CD4-positive, alpha-beta T cell treated with Interferon alpha-2 for 1 hour (primary cell): ENCODE results near the gene SHC2.
"Not testable (repeated sequence)": the region's sequence is repeated elsewhere in the genome, so short reads cannot be mapped to it uniquely, and the experiment has no call there.

Source experiments
- DNase-seq, 2 donors: peaks; one replicate each; pipeline ENCODE4 v3.0.0-alpha.2; 2020 to 2022

Gene SHC2

DNA sequence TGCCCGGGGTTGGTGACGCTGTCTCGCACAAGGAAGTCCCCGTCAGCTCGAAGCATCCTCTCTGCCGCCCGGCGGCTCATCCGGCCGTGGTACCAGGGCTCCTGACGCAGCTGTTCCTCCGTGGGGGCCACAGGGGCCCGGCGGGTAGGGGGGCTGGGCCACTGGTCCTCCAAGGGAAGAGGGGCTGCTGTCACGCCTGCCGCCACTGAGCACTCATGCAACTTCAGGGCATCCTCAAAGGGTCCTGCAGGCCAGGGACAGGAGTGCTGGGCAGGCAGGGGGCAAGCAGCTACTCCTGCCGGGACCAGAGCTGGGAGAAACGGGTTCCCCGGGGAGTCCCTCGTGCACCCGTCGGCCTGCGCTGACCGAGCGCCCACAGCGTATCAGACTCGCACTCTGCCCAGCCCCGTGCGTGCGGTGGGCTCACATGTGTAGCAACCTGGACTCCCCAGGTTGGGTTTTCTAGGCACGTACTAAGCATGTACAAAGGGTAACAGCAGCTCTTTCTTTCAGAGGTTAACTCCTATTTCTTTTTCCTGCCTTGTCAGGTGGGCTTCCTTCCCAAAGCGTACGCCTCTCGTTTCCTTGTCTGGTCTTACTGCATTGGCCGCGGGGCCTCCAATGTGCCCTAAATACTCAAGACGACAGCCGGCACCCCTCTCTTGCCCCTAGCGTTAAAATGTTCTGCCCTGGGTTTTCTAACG, 38.5 kb downstream of the SHC2 start:
- no peak for DNase-seq

DNA sequence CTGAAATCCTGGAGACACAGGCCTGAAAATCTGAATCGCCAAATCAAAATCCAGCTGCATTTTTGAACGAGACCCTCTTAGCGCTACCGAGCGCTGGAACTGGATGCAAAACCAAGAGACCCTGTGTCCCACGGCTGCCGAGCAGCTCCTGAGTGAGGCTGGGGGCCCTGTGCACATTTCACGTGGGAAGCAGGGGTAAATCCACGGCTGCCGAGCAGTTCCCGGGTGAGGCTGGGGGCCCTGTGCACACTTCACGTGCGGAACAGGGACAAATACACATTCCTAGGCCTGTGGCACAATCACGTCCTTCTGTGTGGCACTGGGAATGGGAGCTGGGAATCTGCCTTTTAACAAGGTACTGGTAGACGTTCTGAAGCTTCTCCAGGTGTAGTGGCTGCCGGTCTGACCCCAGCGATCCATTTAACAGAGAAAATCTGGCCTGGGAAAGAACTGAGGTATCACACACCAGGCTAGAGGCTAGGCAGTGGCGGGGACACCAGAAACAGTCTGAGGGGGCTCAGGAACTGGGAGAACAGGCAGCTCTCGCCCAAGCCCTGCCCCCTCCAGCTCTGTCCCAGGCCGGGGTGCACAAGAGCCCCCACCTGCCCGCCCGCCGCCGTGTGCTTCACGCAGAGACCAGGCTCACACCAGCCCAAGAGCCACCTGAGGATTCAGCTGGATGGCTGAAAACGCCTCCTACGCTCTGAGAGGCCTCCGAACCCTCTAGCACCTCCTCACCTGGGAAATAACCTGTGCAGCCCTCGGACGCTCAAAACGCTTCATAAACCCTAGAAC, 40.9 kb downstream of the SHC2 start:
- DNase-seq = no peak

DNA sequence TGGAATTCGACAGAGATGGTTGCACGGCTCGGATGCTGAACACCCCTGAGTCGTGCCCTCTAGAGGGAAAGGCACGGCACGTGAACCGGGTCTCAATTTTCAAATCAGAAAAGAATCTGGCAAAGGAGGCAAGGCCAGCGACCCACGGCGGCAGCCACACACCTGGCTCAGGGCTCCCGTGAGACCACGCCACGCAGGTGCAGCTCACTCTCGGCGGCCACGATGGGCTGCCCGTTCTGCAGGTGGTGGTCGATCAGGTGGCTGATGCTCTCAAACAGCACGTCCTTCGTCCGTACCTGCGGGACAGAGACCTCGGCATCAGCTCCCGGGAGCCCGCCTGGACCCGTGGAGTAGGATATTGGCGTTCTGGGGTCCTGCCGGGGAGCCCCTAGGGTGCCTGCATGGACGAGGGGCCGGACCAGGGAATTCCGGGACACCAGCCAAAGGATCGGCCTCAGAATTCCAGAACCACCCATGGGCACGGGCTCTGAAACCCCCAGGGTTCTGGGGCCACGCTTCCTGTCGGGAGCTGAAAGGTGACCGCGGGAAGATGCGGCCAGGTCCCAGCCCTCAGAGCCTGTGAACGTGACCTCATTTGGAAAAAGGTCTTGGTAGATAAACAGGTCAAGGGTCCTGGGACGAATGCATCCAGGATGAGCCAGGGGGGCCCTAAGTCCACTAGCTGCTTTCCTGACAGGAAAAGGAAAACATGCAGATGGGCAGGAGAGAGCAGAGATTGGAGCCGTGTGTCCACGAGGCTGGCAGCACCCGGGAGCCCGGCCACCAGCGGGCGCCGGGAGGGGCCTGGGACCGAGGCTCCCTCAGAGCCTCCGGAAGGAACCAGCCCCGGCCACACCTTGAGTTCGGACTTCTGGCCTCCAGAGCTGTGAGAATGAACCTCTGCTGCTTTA, 41.8 kb downstream of the SHC2 start:
- DNase-seq = no peak

- DNase-seq = no peak
These were observed 44.4 kb downstream of the SHC2 start for GRCh38 chr19:416416-416815.

- no peak for DNase-seq
These were observed 45.5 kb downstream of the SHC2 start for GRCh38 chr19:415292-415691.

DNA sequence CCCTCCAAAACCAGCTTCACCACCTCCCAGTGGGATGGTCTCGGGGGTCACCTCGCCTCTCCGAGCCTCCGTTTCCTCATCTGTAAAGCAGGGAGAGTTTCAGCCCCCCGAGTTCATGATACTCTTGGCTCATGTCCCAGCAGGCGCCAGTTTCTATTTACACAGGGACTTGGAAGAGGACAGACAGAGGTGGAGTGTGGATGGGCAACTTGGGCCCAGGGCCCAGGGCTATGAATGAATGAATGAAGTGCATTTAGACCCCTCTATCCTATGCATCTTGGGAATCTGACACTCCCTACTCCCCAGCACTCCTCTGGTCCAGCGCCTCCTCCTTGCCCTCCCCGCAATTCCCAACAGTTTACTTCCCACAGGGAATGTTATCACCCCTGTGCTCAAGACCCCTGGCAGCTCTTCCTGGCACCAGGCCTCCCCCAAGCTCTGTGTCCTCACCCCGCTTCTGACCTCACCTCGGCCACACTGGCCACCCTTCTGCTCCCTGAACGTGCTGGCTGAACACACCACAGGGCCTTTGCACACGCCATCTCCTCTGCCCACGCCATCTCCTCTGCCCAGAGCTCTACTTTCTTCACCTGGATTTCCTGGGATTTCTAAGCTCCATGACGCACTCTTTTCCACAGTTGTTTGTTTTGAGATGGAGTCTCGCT, 46.9 kb downstream of the SHC2 start:
- DNase-seq = no peak

GRCh38 chr19:412356-413355, 48.2 kb downstream of the SHC2 start:
- DNase-seq = no peak

DNA sequence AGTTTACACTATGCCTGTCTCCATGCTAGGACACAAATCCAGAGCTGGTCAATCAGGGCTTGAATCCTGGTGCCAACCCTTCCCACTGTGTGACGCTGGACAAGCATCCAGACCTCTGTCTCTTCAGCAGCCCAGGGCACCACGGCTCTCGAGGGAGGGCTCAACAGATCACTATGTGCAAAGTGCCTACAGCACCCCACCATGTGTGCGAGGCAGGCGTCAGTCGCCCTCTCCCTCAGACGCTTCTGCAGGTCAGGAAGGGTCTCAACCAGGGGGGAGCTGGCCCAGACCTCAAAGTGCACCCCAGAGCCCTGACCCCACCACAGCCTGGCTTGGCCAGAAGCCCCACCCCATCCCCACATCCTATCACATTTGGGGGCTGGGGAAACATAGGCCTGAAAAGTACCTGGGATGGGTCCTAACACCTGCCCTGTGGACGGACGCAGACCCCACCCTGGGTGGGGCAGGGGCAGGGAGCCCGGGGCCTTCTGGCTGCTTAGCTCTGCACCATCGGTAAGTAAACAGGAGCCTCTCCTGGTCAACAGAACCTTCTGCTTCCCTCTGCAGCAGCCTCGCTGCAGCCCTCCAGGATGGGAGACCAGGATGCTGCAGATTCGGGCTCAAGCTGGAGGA, 49.0 kb downstream of the SHC2 start:
- no peak for DNase-seq

GRCh38 chr19:411121-411722, 49.6 kb downstream of the SHC2 start:
- DNase-seq = not testable (repeated sequence)

- no peak for DNase-seq
These were observed 50.5 kb downstream of the SHC2 start for GRCh38 chr19:410243-410781.

DNA sequence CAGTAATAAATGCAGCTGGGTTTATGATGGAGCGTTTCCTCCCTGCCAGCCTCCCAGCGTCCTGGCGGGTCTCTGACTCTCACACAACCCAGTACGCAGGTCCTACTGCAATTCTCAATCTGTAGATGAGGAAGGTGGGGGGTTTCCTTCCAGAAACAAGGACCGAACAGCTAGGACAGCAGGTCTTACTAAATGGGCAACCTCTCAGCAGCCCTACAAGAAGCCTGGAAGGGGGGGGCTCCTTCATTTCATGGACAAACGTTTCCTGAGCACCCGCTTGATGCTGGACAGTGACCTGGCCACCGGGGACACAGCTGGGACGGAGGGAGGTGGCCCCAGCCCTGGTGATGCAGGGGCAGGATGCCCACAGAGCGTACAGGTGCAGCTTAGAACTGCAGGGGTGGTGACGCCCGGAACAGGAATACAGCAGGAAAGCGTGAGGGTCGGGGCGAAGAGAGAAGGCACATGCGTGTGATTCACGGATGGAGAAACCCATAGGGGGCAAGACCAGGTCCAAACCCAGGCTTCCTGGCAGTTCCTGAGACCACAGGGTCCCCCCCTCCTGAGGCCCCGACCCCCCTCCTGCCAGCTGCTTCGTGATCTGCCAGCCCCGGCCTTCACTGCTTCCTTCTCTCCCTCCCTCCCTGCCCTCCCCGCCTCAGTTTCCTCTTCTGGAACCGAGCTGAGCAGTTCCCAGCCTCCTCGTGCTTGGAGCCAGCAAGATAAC, 51.2 kb downstream of the SHC2 start:
- DNase-seq = no peak

- DNase-seq = peak in 1 of 2 donors; percentile 26
These were observed 51.8 kb downstream of the SHC2 start, which contains the start of gene C2CD4C for GRCh38 chr19:408902-409515. C2CD4C (minus strand) TSS chr19:409147; CDS start chr19:408361, 786 bp downstream.

- no peak for DNase-seq
These were observed 52.4 kb downstream of the SHC2 start for GRCh38 chr19:408441-408901.

GRCh38 chr19:407511-408440, 53.1 kb downstream of the SHC2 start:
- DNase-seq = no peak

DNA sequence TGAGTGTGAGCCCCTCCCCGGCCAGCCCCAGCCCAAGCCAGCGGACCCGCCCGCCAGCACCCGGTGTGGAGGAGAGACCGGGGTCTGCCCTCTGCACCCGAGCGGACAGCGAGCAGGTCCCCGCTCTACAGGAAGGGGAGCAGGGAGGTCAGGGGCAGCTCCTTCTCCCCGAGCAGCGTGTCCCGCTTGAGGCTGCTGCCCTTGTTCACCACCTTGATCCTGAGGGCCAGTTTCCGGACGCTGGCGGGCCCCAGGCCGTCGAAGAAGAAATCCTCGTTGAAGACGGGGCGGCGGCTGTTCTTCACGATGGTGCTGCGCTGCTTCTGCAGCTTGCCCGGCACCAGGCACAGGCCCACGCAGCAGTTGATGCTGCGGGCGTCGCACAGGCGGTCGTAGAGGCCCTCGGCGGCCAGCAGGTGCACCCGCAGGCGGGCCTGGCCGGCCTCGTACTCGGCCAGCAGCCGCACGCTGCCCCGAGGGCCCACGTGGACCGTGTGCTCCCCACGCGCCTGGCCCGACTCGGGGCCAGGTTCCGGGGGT, 53.8 kb downstream of the SHC2 start:
- no peak for DNase-seq

DNA sequence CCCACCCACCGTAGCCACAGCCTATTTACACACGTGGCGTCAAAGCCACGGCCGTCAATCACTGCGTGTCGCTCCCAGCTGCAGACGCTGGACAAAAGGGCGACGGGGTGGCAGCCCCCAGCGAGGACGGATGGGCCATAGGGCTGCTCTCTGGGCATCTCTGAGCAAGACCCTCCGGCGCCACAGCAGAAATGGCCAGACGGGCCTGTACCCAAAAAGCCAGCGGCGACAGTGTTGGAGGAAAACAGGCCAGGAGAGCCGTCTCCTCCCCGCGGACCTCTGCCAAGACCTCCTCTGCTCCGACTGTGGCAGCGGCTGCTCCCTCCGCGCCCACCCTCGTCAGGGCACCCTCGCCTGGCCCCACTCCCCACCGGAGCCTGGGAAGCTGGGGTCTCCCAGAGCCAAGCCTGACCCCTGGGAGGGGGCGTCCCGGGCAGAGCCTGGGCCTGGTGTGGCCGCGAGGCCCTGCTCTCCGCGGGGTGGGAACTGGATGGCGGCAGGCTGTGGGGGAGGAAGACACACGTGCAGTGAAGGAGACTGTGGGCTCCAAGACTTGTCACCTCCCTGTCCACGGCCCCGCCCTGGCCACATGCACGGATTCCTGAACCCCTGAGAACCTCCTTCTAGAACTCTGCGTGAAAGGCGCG, 54.6 kb downstream of the SHC2 start:
- DNase-seq = no peak
